ENCODE results near the gene CFAP300.

Gene CFAP300

GRCh38 chr11:102116453-102117205 lies 69.4 kb downstream of the CFAP300 start:
- Histone ChIP-seq H3K9me3 (no peaks in the 10 kb centered on the region), H3K4me1 (no peaks in the 10 kb centered on the region), H3K27me3 (peaks cover 39% of the 10 kb centered on the region), H3K36me3 (no peaks in the 10 kb centered on the region), H3K4me3 (ENCODE audit: low read depth, low read length) (no peak overlapping the region)
- TF ChIP-seq CTCF (IDR thresholded peaks at IDR 0.05; ENCODE audit: low read depth, low read length): no peak
- DNase-seq: no peak

- Histone ChIP-seq H3K4me1 (no peaks in the 10 kb centered on the region), H3K4me3 (ENCODE audit: low read depth, low read length) (no peak overlapping the region), H3K36me3 (no peaks in the 10 kb centered on the region), H3K27me3 (peaks cover 31% of the 10 kb centered on the region), H3K9me3 (no peaks in the 10 kb centered on the region)
- DNase-seq: no peak
- no peak for TF ChIP-seq CTCF (IDR thresholded peaks at IDR 0.05; ENCODE audit: low read depth, low read length)
Measured at GRCh38 chr11:102117472-102118113, 70.4 kb downstream of the CFAP300 start.

GRCh38 chr11:102118937-102119336 lies 71.7 kb downstream of the CFAP300 start:
- no peaks in the 10 kb centered on the region for H3K9me3 ChIP-seq
- TF ChIP-seq CTCF (IDR thresholded peaks at IDR 0.05; ENCODE audit: low read depth, low read length): no peak
- no peaks in the 10 kb centered on the region for H3K4me1 ChIP-seq
- peaks cover 22% of the 10 kb centered on the region for H3K27me3 ChIP-seq
- H3K36me3 ChIP-seq: no peaks in the 10 kb centered on the region
- DNase-seq: no peak
- H3K4me3 ChIP-seq (ENCODE audit: low read depth, low read length): no peak overlapping the region

GRCh38 chr11:102119997-102120396 lies 72.8 kb downstream of the CFAP300 start:
- H3K4me3 ChIP-seq (ENCODE audit: low read depth, low read length): no peak overlapping the region
- no peak for TF ChIP-seq CTCF (IDR thresholded peaks at IDR 0.05; ENCODE audit: low read depth, low read length)
- no peaks in the 10 kb centered on the region for H3K4me1 ChIP-seq
- H3K27me3 ChIP-seq: peaks cover 12% of the 10 kb centered on the region
- no peak for DNase-seq
- no peaks in the 10 kb centered on the region for H3K36me3 ChIP-seq
- no peaks in the 10 kb centered on the region for H3K9me3 ChIP-seq

GRCh38 chr11:102120437-102120973 lies 73.3 kb downstream of the CFAP300 start:
- Histone ChIP-seq H3K27me3 (peaks cover 8% of the 10 kb centered on the region), H3K9me3 (no peaks in the 10 kb centered on the region), H3K36me3 (no peaks in the 10 kb centered on the region), H3K4me1 (no peaks in the 10 kb centered on the region), H3K4me3 (ENCODE audit: low read depth, low read length) (no peak overlapping the region)
- no peak for TF ChIP-seq CTCF (IDR thresholded peaks at IDR 0.05; ENCODE audit: low read depth, low read length)
- no peak for DNase-seq

- Histone ChIP-seq H3K36me3 (no peaks in the 10 kb centered on the region), H3K4me1 (no peaks in the 10 kb centered on the region)
Measured at GRCh38 chr11:102121329-102121728, 74.1 kb downstream of the CFAP300 start.

More at GRCh38 chr11:102121329-102121728, 74.1 kb downstream of the CFAP300 start:
- Histone ChIP-seq H3K4me3 (ENCODE audit: low read depth, low read length) (no peak overlapping the region), H3K9me3 (no peaks in the 10 kb centered on the region), H3K27me3 (peaks cover under 1% of the 10 kb centered on the region)
- no peak for TF ChIP-seq CTCF (IDR thresholded peaks at IDR 0.05; ENCODE audit: low read depth, low read length)
- DNase-seq: no peak

Data from BE2C (cell line).